Measurements from ENCODE around the gene RMRP. TPM values are rescaled to one million over a fixed set of nuclear protein-coding genes. Genes with fewer than 3 reads are reported as not detected.

RMRP gene
- total and polyA plus RNA-seq, 9 of the 15 experiments (the other 6 are each of a cell fraction or from before 2014, with no cell fraction given): 75.7 to 89,974 (median 13,378) TPM; not detected in 3

DNA sequence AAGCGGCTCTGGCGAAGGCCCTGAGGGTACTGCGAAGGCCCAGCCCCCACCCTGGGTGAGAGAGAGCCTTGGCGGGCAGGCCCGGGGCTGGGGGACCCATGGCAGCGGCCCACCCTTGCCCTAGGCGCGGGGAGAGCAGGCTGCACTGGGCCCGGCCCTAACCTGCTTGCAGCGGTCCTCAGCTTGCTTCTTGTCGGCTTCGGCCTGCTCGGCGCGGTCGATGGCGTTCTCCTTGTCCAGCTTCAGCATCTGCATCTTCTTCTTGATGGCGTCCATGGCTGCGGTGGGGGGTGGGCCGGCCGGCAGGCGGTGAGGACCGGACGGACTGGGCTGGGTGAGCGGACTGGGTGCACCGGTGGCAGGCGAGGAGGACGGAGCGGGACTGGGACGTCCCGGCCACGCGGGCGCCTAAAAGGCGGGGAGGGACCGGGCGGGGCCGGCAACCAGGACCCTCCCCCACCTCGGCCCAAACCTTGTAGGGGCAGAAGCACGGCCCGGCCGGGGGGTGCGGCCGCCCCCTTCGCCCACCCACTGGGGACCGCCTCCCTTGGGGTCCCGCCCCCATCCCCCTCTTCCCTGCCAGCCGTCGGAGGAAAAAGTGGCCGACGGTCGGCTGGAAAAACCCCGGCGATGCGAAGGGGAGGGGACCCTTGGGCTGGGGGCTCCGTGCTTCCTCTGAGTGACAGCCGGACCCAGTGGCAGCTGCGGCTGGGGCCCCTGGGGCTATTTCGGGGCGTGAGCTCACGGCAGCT, 31.9 kb upstream of the RMRP start, which contains the start of gene TPM2:
Gene TPM2, minus strand, starts transcription at position 384 of the 752 bp plus-strand sequence. Its CDS starts 108 bp downstream, at position 276.
- in situ Hi-C loops (cut with MboI): no loop called here
- ATAC-seq: no peak
- Histone ChIP-seq H2AFZ (ENCODE audit: low read depth, low read length) (peak within 1 kb of the TSS; percentile 91), H3K79me2 (ENCODE audit: control insufficient read depth, insufficient read depth, low read length) (no peaks in the 10 kb centered on the region), H3K27ac (ENCODE audit: extremely low read depth, low read depth, low read length) (peak within 1 kb of the TSS; percentile 86), H3K36me3 (ENCODE audit: control insufficient read depth, insufficient read depth, low read length) (no peaks in the 10 kb centered on the region), H3K9ac (ENCODE audit: insufficient read depth in 1 of 2, low read depth in 2 of 2, low read length in 2 of 2) (peak within 1 kb of the TSS; percentile 73 to 92), H3K4me2 (ENCODE audit: insufficient read depth, low read length) (peak within 1 kb of the TSS; percentile 89), H4K20me1 (replicated peaks; ENCODE audit: control insufficient read depth, insufficient read depth, low read length) (no peaks in the 10 kb centered on the region), H3K4me3 (peak within 1 kb of the TSS; percentile 72), H3K27me3 (ENCODE audit: control insufficient read depth in 2 of 2, insufficient read depth in 2 of 2, low read length in 2 of 2) (no peaks in the 10 kb centered on the region), H3K9me1 (ENCODE audit: control insufficient read depth, insufficient read depth, low read length) (no peaks in the 10 kb centered on the region), H3K4me1 (replicated peaks in 1 of 2; ENCODE audit: control insufficient read depth in 2 of 2, insufficient read depth in 2 of 2, low read length in 2 of 2) (peaks cover 12 to 23% of the 10 kb centered on the region in 2 experiments; a peak in 4 of 5 replicates), H3K9me3 (replicated peaks; ENCODE audit: control insufficient read depth, insufficient read depth, low read depth, low read length) (no peaks in the 10 kb centered on the region)
- ChIA-PET POLR2A (interaction anchor here (0.6 to 1.5 kb wide), 8 partner anchors 10 to 37 kb away, joined by 3 to 10 read pairs (median 3); no protein-coding TSS in a partner anchor), CTCF (ENCODE audit: low intra/inter-chr PET ratio) (no interaction called here)
- intact Hi-C loops (cut with micrococcal nuclease): no loop called here
- peak in 2 of 4 experiments; percentile 19 to 28 for DNase-seq (ENCODE audit: extremely low read depth in 1 of 4, low spot score in 3 of 4)
- no TSS peak for BruUV-seq (replicated peaks)
- 91% methylated on average over 7 of the region's 61 CpGs for whole genome bisulfite sequencing (ENCODE audit: insufficient coverage, low coverage, missing lambda C conversion rate)
- TF ChIP-seq TGIF2 (CRISPR knock-in tag; IDR thresholded peaks at IDR 0.05) (peak; percentile 36; the same call in 1 of the 2 replicates), ZNF668 (CRISPR knock-in tag; IDR thresholded peaks at IDR 0.05) (no peak), RFX5 (IDR thresholded peaks at IDR 0.05; ENCODE audit: low read depth, low read length) (no peak), SNIP1 (IDR thresholded peaks at IDR 0.05; ENCODE audit: low read depth) (no peak)
- TF ChIP-seq, protein P1, sequence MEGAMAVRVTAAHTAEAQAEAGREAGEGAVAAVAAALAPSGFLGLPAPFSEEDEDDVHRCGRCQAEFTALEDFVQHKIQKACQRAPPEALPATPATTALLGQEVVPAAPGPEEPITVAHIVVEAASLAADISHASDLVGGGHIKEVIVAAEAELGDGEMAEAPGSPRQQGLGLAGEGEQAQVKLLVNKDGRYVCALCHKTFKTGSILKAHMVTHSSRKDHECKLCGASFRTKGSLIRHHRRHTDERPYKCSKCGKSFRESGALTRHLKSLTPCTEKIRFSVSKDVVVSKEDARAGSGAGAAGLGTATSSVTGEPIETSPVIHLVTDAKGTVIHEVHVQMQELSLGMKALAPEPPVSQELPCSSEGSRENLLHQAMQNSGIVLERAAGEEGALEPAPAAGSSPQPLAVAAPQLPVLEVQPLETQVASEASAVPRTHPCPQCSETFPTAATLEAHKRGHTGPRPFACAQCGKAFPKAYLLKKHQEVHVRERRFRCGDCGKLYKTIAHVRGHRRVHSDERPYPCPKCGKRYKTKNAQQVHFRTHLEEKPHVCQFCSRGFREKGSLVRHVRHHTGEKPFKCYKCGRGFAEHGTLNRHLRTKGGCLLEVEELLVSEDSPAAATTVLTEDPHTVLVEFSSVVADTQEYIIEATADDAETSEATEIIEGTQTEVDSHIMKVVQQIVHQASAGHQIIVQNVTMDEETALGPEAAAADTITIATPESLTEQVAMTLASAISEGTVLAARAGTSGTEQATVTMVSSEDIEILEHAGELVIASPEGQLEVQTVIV (CRISPR knock-in tag; IDR thresholded peaks at IDR 0.05; ENCODE audit: borderline replicate concordance): no peak
- FAIRE-seq: no peak
